Activated B cell treated with CpG ODN at 0.5 μM for 24 hours (primary cell): Measurements from ENCODE around the gene OSBPL5. TPM values are rescaled to one million over a fixed set of nuclear protein-coding genes. Genes with fewer than 3 reads are reported as not detected.

ENCODE experiments used
- ATAC-seq: fragments of 200-7000 bp; cut with Tn5 transposase; one replicate; pipeline ENCODE4 v1.10.0; 2021; ENCODE audit warnings: low read depth, mild to moderate bottlenecking, moderate library complexity
- CTCF ChIA-PET: fragments of 350-600 bp; sonication (Branson Sonifier 250); formaldehyde crosslinking; loops from one replicate; lab custom pipeline; 2021; ENCODE audit warnings: antibody characterized with exemption; lab: Charles Lee
- POLR2A ChIA-PET: fragments of 350-600 bp; sonication (Branson Sonifier 250); formaldehyde crosslinking; loops from one replicate; lab custom pipeline; 2021; ENCODE audit warnings: antibody characterized with exemption; lab: Charles Lee
- DNase-seq: peaks from one replicate; pipeline ENCODE4 v3.0.0; 2022
- H3K27ac Mint-ChIP-seq: one replicate; pipeline ENCODE4 v1.8.0; 2020; ENCODE audit warnings: mixed read lengths
- H3K27me3 Mint-ChIP-seq: one replicate; pipeline ENCODE4 v1.8.0; 2021; ENCODE audit warnings: mixed read lengths
- H3K36me3 Mint-ChIP-seq: one replicate; pipeline ENCODE4 v1.8.0; 2021; ENCODE audit warnings: low read depth, mixed read lengths
- H3K4me1 Mint-ChIP-seq: one replicate; pipeline ENCODE4 v1.8.0; 2021; ENCODE audit warnings: mixed read lengths
- H3K4me3 Mint-ChIP-seq: one replicate; pipeline ENCODE4 v1.8.0; 2020; ENCODE audit warnings: mild to moderate bottlenecking, mixed read lengths
- H3K9me3 Mint-ChIP-seq: one replicate; pipeline ENCODE4 v1.8.0; 2020; ENCODE audit warnings: mixed read lengths
- CTCF ChIP-seq: fragments of 200-600 bp; IDR thresholded peaks from one replicate; pipeline ENCODE4 v1.8.0; 2022; ENCODE audit warnings: antibody characterized with exemption, mild to moderate bottlenecking
- intact Hi-C: fragments of 100-400 bp; cut with micrococcal nuclease; formaldehyde crosslinking; loops from one replicate; pipeline ENCODE4 v1.15.1; 2024
- total RNA-seq: library from RNA; stranded (reverse); gene quantifications from 2 replicates; pipeline ENCODE4 v1.2.3, GENCODE V29; 2022

OSBPL5 gene
- total RNA-seq, 1 donor from 2014 or later: not detected

GRCh38 chr11:3051196-3052108 is 113.7 kb downstream of the OSBPL5 start:
- Mint-ChIP-seq H3K4me3 (peak overlapping the region; percentile 24), H3K4me1 (peaks cover 61% of the 10 kb centered on the region), H3K9me3 (no peaks in the 10 kb centered on the region), H3K27ac (peak overlapping the region; percentile 50), H3K36me3 (peaks cover 46% of the 10 kb centered on the region), H3K27me3 (no peaks in the 10 kb centered on the region)
- TF ChIP-seq CTCF: no peak
- CTCF ChIA-PET: interaction anchor here (1.3 to 5.9 kb wide), 3 partner anchors 12 to 40 kb away, joined by 3 to 80 read pairs (median 5); no protein-coding TSS in a partner anchor
- intact Hi-C loops: loop anchor here (10.0 kb wide), 1 partner anchor 1043 kb away; the partner anchor contains the start of gene RRM1
- ATAC-seq (no peak), DNase-seq (no peak)
- POLR2A ChIA-PET: interaction anchor here (2.5 kb wide), 1 partner anchor 59 kb away, joined by 13 read pairs; the partner anchor contains the start of gene NAP1L4

GRCh38 chr11:3050386-3051195 is 114.5 kb downstream of the OSBPL5 start:
- DNase-seq (no peak), ATAC-seq (no peak)
- Mint-ChIP-seq H3K4me1 (peaks cover 53% of the 10 kb centered on the region), H3K9me3 (no peaks in the 10 kb centered on the region), H3K4me3 (peak overlapping the region; percentile 3), H3K27ac (peak overlapping the region; percentile 93), H3K27me3 (no peaks in the 10 kb centered on the region), H3K36me3 (peaks cover 47% of the 10 kb centered on the region)
- CTCF ChIA-PET: interaction anchor here (1.0 to 5.9 kb wide), 4 partner anchors 13 to 517 kb away, joined by 4 to 80 read pairs (median 4); no protein-coding TSS in a partner anchor
- POLR2A ChIA-PET: interaction anchor here (0.7 to 2.5 kb wide), 5 partner anchors 15 to 1070 kb away, joined by 3 to 13 read pairs (median 3); partner anchors contain the start of gene NAP1L4
- no peak for TF ChIP-seq CTCF
- intact Hi-C loops: loop anchor here (1.0 to 10.0 kb wide), 2 partner anchors 41 to 1044 kb away; partner anchors contain the start of gene RRM1

- ChIA-PET POLR2A (interaction anchor here (0.7 to 2.5 kb wide), 8 partner anchors 14 to 1070 kb away, joined by 3 to 13 read pairs (median 3); partner anchors contain the start of gene NAP1L4), CTCF (interaction anchor here (1.0 to 5.9 kb wide), 6 partner anchors 10 to 516 kb away, joined by 3 to 80 read pairs (median 4); no protein-coding TSS in a partner anchor)
- peaks cover 47% of the 10 kb centered on the region for H3K4me1 Mint-ChIP-seq
- H3K27me3 Mint-ChIP-seq: no peaks in the 10 kb centered on the region
- intact Hi-C loops: loop anchor here (1.0 to 10.0 kb wide), 4 partner anchors 8 to 1045 kb away; partner anchors contain the start of genes CARS1, NAP1L4 and RRM1
- DNase-seq (peak; percentile 60), ATAC-seq (peak; percentile 92)
- H3K27ac Mint-ChIP-seq: peak overlapping the region; percentile 93
- H3K9me3 Mint-ChIP-seq: no peaks in the 10 kb centered on the region
- H3K4me3 Mint-ChIP-seq: peak overlapping the region; percentile 80
- peaks cover 51% of the 10 kb centered on the region for H3K36me3 Mint-ChIP-seq
- TF ChIP-seq CTCF: no peak
These were observed 115.5 kb downstream of the OSBPL5 start for GRCh38 chr11:3049430-3050243.

- Mint-ChIP-seq H3K4me1 (peaks cover 37% of the 10 kb centered on the region), H3K9me3 (no peaks in the 10 kb centered on the region), H3K4me3 (no peak overlapping the region), H3K27ac (no peak overlapping the region), H3K27me3 (no peaks in the 10 kb centered on the region), H3K36me3 (peaks cover 56% of the 10 kb centered on the region)
- ATAC-seq (no peak), DNase-seq (no peak)
- POLR2A ChIA-PET: interaction anchor here (1.2 kb wide), 1 partner anchor 11 kb away, joined by 6 read pairs; no protein-coding TSS in a partner anchor
- CTCF ChIA-PET: interaction anchor here (1.6 to 5.9 kb wide), 2 partner anchors 10 to 43 kb away, joined by 6 to 80 read pairs; no protein-coding TSS in a partner anchor
- intact Hi-C loops: no loop called here
- TF ChIP-seq CTCF: no peak
These were observed 117.5 kb downstream of the OSBPL5 start for GRCh38 chr11:3047637-3048036.
